ENCODE data around the gene IPCEF1.
"Not testable (repeated sequence)": the region's sequence is repeated elsewhere in the genome, so short reads cannot be mapped to it uniquely, and the experiment has no call there.

The IPCEF1 gene

GRCh38 chr6:154306696-154307095, 49.9 kb downstream of the IPCEF1 start:
- no peaks in the 10 kb centered on the region for H3K36me3 Mint-ChIP-seq
- peak overlapping the region; percentile 87 for H3K27ac Mint-ChIP-seq
- peaks cover 5% of the 10 kb centered on the region for H3K9me3 Mint-ChIP-seq
- peaks cover 23% of the 10 kb centered on the region for H3K4me1 Mint-ChIP-seq
- DNase-seq (ENCODE audit: low spot score in 2 of 2) (peak; percentile 16 to 62), ATAC-seq (ENCODE audit: low read depth) (peak; percentile 84)
- no peak overlapping the region for H3K4me3 Mint-ChIP-seq
- peaks cover 1% of the 10 kb centered on the region for H3K27me3 Mint-ChIP-seq

GRCh38 chr6:154304191-154304590, 52.4 kb downstream of the IPCEF1 start:
- Mint-ChIP-seq H3K27ac (no peak overlapping the region), H3K4me1 (peaks cover 18% of the 10 kb centered on the region), H3K9me3 (no peaks in the 10 kb centered on the region), H3K27me3 (no peaks in the 10 kb centered on the region), H3K36me3 (no peaks in the 10 kb centered on the region), H3K4me3 (no peak overlapping the region)
- ATAC-seq (ENCODE audit: low read depth) (no peak), DNase-seq (ENCODE audit: low spot score in 2 of 2) (no peak)

- H3K36me3 Mint-ChIP-seq; ATAC-seq (ENCODE audit: low read depth); DNase-seq (ENCODE audit: low spot score in 2 of 2); H3K4me3 Mint-ChIP-seq; H3K27me3 Mint-ChIP-seq; H3K27ac Mint-ChIP-seq; H3K9me3 Mint-ChIP-seq: not testable (repeated sequence)
- peaks cover 18% of the 10 kb centered on the region for H3K4me1 Mint-ChIP-seq
Observed at GRCh38 chr6:154303642-154304041, 53.0 kb downstream of the IPCEF1 start.

- DNase-seq (ENCODE audit: low spot score in 2 of 2) (peak in 1 of 2 donors; percentile 50), ATAC-seq (ENCODE audit: low read depth) (peak; percentile 65)
- Mint-ChIP-seq H3K27me3 (no peaks in the 10 kb centered on the region), H3K4me1 (peaks cover 15% of the 10 kb centered on the region), H3K4me3 (no peak overlapping the region), H3K36me3 (no peaks in the 10 kb centered on the region), H3K9me3 (no peaks in the 10 kb centered on the region), H3K27ac (no peak overlapping the region)
Observed at GRCh38 chr6:154301839-154302752, 54.5 kb downstream of the IPCEF1 start.

GRCh38 chr6:154301086-154301625, 55.4 kb downstream of the IPCEF1 start:
- no peak overlapping the region for H3K4me3 Mint-ChIP-seq
- DNase-seq (ENCODE audit: low spot score in 2 of 2) (no peak), ATAC-seq (ENCODE audit: low read depth) (no peak)
- no peak overlapping the region for H3K27ac Mint-ChIP-seq
- H3K27me3 Mint-ChIP-seq = no peaks in the 10 kb centered on the region
- H3K36me3 Mint-ChIP-seq = no peaks in the 10 kb centered on the region
- H3K4me1 Mint-ChIP-seq = peaks cover 14% of the 10 kb centered on the region
- no peaks in the 10 kb centered on the region for H3K9me3 Mint-ChIP-seq

- H3K27ac Mint-ChIP-seq = no peak overlapping the region
- ATAC-seq (ENCODE audit: low read depth) (no peak), DNase-seq (ENCODE audit: low spot score in 2 of 2) (no peak)
- H3K27me3 Mint-ChIP-seq = peaks cover 3% of the 10 kb centered on the region
- no peaks in the 10 kb centered on the region for H3K9me3 Mint-ChIP-seq
- no peak overlapping the region for H3K4me3 Mint-ChIP-seq
- H3K4me1 Mint-ChIP-seq = peaks cover 8% of the 10 kb centered on the region
- no peaks in the 10 kb centered on the region for H3K36me3 Mint-ChIP-seq
Observed at GRCh38 chr6:154298297-154298696, 58.3 kb downstream of the IPCEF1 start.

GRCh38 chr6:154297721-154298120, 58.9 kb downstream of the IPCEF1 start:
- Mint-ChIP-seq H3K36me3 (no peaks in the 10 kb centered on the region), H3K9me3 (peaks cover 2% of the 10 kb centered on the region), H3K4me1 (peaks cover 7% of the 10 kb centered on the region), H3K4me3 (no peak overlapping the region), H3K27me3 (peaks cover 3% of the 10 kb centered on the region), H3K27ac (no peak overlapping the region)
- no peak for ATAC-seq (ENCODE audit: low read depth)
- no peak for DNase-seq (ENCODE audit: low spot score in 2 of 2)

GRCh38 chr6:154297210-154297609, 59.4 kb downstream of the IPCEF1 start:
- no peaks in the 10 kb centered on the region for H3K36me3 Mint-ChIP-seq

GRCh38 chr6:154295733-154296132, 60.9 kb downstream of the IPCEF1 start:
- Mint-ChIP-seq H3K27me3 (peaks cover 3% of the 10 kb centered on the region), H3K27ac (no peak overlapping the region), H3K36me3 (no peaks in the 10 kb centered on the region), H3K4me1 (no peaks in the 10 kb centered on the region), H3K9me3 (peaks cover 2% of the 10 kb centered on the region), H3K4me3 (no peak overlapping the region)
- ATAC-seq (ENCODE audit: low read depth) (no peak), DNase-seq (ENCODE audit: low spot score in 2 of 2) (no peak)

More at GRCh38 chr6:154297210-154297609, 59.4 kb downstream of the IPCEF1 start:
- H3K4me1 Mint-ChIP-seq = peaks cover 4% of the 10 kb centered on the region
- peaks cover 2% of the 10 kb centered on the region for H3K9me3 Mint-ChIP-seq
- H3K27ac Mint-ChIP-seq = no peak overlapping the region
- H3K4me3 Mint-ChIP-seq = no peak overlapping the region
- peaks cover 3% of the 10 kb centered on the region for H3K27me3 Mint-ChIP-seq
- no peak for ATAC-seq (ENCODE audit: low read depth)
- no peak for DNase-seq (ENCODE audit: low spot score in 2 of 2)

GRCh38 chr6:154292855-154293519, 63.6 kb downstream of the IPCEF1 start:
- Mint-ChIP-seq H3K4me1 (no peaks in the 10 kb centered on the region), H3K27me3 (peaks cover 3% of the 10 kb centered on the region), H3K4me3 (no peak overlapping the region), H3K9me3 (peaks cover 2% of the 10 kb centered on the region), H3K36me3 (no peaks in the 10 kb centered on the region), H3K27ac (no peak overlapping the region)
- DNase-seq (ENCODE audit: low spot score in 2 of 2) (no peak), ATAC-seq (ENCODE audit: low read depth) (no peak)

- H3K9me3 Mint-ChIP-seq = peaks cover 2% of the 10 kb centered on the region
- no peak overlapping the region for H3K27ac Mint-ChIP-seq
- DNase-seq (ENCODE audit: low spot score in 2 of 2) (no peak), ATAC-seq (ENCODE audit: low read depth) (no peak)
- H3K4me1 Mint-ChIP-seq = no peaks in the 10 kb centered on the region
- no peak overlapping the region for H3K4me3 Mint-ChIP-seq
- no peaks in the 10 kb centered on the region for H3K36me3 Mint-ChIP-seq
- H3K27me3 Mint-ChIP-seq = peaks cover 3% of the 10 kb centered on the region
Observed at GRCh38 chr6:154292066-154292465, 64.5 kb downstream of the IPCEF1 start.

- Mint-ChIP-seq H3K4me3 (no peak overlapping the region), H3K36me3 (no peaks in the 10 kb centered on the region), H3K4me1 (no peaks in the 10 kb centered on the region), H3K27ac (no peak overlapping the region), H3K9me3 (peaks cover 2% of the 10 kb centered on the region), H3K27me3 (no peaks in the 10 kb centered on the region)
- ATAC-seq (ENCODE audit: low read depth) (no peak), DNase-seq (ENCODE audit: low spot score in 2 of 2) (no peak)
Observed at GRCh38 chr6:154289818-154290508, 66.6 kb downstream of the IPCEF1 start.

GRCh38 chr6:154285826-154286225, 70.8 kb downstream of the IPCEF1 start:
- H3K36me3 Mint-ChIP-seq = no peaks in the 10 kb centered on the region
- H3K27ac Mint-ChIP-seq = no peak overlapping the region
- DNase-seq (ENCODE audit: low spot score in 2 of 2) (no peak), ATAC-seq (ENCODE audit: low read depth) (no peak)
- no peak overlapping the region for H3K4me3 Mint-ChIP-seq
- H3K9me3 Mint-ChIP-seq = no peaks in the 10 kb centered on the region
- H3K27me3 Mint-ChIP-seq = no peaks in the 10 kb centered on the region
- H3K4me1 Mint-ChIP-seq = no peaks in the 10 kb centered on the region
